HG03565 (cell line): ENCODE measurements around the gene CENPE.

Experiments
- ATAC-seq: cut with Tn5 transposase; IDR thresholded peaks from one replicate; pipeline ENCODE4 v1.9.1; 2021; ENCODE audit warnings: mild to moderate bottlenecking, moderate library complexity; ENCODE audit not compliant: unreplicated experiment

Gene CENPE

DNA sequence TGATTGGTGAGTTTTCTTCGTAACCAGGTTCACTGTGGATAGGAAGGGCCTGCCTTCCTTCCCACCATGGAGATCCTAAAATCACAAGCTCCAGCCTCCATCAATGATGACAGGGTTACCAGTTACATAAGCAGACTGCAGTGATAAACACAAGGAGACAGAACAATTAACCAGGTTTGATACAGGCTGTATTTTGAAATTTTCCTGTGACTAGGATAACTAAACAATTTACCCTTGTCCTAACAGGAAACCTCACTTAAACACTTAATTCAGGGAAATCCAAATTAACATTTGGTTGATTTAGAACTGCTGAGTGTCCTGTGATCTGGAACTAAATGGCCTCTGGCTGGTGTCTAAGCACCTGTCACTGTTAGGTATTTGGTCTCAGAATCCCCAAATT lies 118.5 kb downstream of the CENPE start:
- no peak for ATAC-seq

DNA sequence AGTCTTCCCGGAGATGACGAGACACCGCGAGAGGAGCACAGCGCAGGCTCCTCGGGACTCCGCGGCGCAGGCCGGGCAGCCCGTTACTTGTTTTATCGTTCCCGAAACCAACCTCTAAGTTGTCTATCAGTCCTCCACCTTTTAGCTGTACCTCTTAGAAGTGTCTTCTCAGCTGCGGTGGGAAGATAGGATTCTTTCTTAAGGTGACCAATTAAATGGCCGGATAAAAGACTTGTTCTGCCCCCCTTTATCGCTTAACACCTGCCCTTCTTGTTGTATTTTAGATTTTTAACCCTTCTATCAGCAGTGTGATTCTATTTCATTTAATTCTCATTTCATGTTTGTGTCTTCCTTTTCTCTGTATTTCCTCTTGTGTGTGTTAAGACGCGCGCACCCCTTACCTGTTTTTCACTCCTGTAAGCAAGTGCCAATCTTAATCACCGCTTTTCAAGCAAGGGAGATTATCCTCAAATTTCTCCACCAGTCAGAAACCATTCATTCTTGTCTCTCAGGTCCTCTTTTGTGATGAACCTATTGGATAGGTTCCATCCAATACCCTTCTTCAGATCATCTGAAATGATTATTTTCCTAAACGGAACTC lies 121.3 kb downstream of the CENPE start, which contains the start of gene SLC9B2:
Gene SLC9B2, minus strand, starts transcription at position 15 of the 601 bp plus-strand sequence. CDS start 9,211 bp downstream, outside the sequence.
- peak; percentile 36 for ATAC-seq

DNA sequence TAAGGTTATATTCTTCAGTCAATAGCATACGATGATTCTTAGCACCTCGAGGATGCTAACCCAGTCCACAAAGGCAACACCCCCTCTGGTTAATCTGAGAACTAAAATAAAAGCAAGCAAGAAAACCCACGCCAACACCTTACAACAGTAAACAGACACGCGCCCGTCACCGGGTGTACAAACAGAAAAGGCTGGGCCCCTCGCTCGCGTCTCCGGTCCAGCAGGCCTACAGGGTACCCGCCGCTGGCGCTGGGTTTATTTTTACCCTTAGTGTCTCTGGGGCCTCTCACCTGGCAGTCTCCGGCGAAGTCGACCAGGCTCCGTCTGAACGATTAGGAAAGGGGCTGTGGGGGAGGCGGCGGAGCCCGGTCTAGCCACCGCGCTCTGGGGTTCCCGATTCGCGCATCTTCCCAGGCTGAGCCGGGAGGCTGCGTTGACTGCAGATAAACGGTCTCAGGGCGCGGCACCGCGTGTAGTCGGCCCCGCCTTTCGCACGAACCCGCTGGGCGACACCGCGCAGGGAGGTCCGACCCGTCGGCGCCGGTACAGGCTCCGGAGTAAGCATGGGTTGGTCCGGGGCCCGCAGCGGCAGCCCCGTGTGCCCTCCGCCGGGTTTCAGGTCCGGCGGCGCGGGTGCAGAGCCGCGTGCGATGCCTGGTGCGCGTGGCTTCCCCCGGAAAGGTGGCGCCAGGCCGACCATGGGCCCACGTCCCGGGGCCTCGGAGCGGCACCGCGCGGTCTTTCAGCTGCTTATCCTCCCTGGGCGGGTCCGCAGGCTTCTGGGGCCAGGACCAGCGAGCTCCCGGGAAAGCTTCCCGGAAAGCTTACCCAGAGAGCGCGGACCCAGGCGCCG lies 122.0 kb downstream of the CENPE start:
- peak; percentile 34 for ATAC-seq

DNA sequence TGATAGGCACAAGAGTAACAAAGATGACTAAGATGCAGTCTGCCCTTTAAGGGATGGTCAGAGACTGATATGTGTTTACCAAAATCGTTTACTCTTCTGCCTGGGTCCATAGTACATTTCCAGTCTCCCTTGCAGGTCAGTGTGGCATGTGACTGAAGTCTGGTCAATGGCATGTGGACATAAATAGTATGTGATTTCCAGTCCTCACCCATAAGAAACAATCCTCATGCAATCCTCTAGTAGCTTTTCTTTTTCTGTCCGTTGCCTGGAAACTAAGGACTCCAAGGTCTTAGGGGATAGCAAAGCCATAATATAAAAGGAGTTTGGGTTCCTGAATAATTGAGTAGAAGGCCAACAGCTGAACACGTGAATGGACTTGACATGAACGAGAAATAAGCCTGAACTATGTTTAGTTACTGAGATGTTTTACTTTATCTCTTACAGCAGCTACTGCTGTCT lies 122.7 kb downstream of the CENPE start:
- peak; percentile 0 for ATAC-seq

DNA sequence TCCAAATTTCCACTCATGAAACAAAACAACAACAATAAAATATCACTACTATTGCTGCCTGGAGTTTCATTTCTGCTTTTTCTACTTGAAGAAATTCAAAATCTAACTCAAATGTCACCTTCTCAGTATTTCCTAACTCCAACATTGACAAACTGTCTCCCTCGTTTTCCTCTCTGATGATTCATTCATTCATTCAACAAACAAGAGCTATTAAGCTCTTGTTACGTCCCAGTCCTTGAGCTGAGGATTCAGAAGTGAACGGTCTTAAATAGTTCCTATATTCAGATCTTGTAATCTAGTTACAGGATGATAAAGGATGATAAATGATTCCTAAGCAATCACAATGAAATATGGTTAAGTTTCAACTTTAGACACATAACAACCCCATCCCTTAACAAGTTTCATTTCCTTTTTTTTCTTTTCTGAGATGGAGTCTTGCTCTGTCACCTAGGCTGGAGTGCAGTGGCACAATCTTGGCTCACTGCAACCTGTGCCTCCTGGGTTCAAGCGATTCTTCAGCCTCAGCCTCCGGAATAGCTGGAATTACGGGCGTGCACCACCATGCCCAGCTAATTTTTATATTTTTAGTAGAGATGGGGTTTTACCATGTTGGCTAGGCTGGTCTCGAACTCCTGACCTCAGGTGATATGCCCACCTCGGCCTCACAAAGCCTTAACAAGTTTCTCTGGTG lies 123.3 kb downstream of the CENPE start:
- ATAC-seq: peak; percentile 36

DNA sequence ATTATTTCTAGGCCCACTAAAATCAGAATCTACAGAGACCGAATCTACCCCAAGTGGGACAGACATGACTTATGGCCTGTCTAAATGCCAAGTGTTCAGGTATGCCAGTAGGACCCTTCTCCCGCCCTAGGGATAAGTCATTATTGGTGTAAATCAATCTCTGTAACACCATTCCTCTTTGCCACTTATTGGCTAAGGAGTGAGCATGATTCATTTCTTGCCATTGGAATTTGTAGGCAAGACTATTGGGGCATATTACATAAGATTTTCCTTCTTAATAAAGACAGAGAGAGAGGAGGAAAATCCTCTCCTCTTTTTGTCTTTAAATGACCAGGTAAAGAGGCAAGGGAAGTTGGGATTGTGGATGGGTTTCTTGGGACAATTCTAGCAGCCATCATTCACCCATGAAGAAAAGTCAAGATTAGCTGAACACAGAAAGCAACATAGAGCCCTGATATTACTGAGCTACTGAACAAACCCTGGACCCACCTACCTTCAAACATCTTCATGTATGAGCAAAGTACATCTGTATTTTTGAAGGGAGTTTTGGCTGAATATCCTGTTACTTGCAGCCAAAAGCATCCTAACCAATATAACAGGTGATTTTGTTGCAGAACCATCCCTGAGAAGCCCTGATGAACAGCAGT lies 124.2 kb downstream of the CENPE start:
- no peak for ATAC-seq

DNA sequence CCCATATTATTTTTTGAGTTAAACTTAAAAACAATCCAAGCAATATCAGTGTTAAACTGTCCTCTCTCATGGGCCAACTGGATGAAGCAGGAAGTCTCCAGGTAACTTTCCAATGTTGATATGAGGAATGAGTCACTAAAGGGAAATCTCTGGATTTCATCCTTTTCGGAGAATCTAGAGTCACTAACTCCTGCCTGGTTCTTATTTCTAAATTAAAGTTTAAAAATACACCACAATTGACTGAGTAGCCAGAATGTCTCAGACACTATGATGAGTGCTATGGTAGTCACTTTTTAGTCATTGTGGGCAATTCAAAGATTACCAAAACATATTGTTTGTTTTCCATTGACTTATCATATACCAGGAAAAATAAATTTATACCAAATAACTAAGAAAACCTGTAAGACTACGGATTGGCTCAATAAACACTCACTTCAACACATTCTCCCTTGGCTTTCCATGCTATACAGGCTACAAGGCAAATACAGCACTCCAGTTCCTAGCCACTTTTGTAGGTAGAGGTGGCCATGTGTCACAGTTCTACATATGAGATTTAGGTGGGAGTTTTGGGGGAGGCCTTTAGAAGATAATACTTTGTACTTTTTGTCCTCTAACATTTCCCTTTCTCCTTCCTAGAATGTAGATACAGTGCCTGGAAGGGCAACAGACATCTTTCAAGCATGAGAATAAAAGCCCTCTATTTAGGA lies 130.1 kb downstream of the CENPE start:
- ATAC-seq: no peak

DNA sequence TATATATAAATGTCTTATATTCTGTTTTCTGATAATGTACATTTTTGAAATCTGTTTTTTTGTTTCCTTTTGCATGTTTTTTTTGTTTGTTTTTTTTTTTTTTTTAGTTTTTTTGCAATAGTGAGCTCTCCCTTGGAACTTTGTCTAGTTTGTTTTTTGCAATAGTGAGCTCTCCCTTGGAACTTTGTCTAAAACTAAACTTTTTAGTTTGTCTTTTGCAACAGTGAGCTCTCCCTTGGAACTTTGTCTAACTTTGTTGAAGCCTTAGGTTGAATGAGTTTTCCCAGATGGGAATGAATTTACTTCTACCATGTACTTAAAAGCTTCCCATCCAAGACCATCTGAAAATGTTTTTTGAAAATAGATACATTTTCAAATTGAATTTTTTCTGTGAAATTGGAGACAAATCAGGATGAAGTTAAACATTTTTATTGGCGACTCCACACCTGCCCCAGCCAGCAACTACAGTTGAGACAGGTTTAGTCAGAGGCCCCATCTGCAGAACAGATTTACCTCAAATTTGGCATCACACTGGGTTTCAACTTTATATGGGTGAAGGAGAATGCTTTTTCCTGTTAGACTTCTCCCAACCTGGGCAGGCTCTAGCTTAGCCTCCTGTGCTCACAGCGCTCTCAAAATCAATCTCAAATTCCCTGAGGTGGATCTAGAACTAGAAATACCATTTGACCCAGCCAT lies 137.5 kb downstream of the CENPE start:
- no peak for ATAC-seq
